GM18526 (cell line): ENCODE results near the gene APC2.

ENCODE experiments used
- POLR2A ChIP-seq: IDR thresholded peaks from 3 replicates; pipeline ENCODE4 v1.6.1; 2011; ENCODE audit not compliant: insufficient read length; ENCODE audit errors: extremely low read depth

Gene APC2, protein sequence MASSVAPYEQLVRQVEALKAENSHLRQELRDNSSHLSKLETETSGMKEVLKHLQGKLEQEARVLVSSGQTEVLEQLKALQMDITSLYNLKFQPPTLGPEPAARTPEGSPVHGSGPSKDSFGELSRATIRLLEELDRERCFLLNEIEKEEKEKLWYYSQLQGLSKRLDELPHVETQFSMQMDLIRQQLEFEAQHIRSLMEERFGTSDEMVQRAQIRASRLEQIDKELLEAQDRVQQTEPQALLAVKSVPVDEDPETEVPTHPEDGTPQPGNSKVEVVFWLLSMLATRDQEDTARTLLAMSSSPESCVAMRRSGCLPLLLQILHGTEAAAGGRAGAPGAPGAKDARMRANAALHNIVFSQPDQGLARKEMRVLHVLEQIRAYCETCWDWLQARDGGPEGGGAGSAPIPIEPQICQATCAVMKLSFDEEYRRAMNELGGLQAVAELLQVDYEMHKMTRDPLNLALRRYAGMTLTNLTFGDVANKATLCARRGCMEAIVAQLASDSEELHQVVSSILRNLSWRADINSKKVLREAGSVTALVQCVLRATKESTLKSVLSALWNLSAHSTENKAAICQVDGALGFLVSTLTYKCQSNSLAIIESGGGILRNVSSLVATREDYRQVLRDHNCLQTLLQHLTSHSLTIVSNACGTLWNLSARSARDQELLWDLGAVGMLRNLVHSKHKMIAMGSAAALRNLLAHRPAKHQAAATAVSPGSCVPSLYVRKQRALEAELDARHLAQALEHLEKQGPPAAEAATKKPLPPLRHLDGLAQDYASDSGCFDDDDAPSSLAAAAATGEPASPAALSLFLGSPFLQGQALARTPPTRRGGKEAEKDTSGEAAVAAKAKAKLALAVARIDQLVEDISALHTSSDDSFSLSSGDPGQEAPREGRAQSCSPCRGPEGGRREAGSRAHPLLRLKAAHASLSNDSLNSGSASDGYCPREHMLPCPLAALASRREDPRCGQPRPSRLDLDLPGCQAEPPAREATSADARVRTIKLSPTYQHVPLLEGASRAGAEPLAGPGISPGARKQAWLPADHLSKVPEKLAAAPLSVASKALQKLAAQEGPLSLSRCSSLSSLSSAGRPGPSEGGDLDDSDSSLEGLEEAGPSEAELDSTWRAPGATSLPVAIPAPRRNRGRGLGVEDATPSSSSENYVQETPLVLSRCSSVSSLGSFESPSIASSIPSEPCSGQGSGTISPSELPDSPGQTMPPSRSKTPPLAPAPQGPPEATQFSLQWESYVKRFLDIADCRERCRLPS (N-terminal part only)

DNA sequence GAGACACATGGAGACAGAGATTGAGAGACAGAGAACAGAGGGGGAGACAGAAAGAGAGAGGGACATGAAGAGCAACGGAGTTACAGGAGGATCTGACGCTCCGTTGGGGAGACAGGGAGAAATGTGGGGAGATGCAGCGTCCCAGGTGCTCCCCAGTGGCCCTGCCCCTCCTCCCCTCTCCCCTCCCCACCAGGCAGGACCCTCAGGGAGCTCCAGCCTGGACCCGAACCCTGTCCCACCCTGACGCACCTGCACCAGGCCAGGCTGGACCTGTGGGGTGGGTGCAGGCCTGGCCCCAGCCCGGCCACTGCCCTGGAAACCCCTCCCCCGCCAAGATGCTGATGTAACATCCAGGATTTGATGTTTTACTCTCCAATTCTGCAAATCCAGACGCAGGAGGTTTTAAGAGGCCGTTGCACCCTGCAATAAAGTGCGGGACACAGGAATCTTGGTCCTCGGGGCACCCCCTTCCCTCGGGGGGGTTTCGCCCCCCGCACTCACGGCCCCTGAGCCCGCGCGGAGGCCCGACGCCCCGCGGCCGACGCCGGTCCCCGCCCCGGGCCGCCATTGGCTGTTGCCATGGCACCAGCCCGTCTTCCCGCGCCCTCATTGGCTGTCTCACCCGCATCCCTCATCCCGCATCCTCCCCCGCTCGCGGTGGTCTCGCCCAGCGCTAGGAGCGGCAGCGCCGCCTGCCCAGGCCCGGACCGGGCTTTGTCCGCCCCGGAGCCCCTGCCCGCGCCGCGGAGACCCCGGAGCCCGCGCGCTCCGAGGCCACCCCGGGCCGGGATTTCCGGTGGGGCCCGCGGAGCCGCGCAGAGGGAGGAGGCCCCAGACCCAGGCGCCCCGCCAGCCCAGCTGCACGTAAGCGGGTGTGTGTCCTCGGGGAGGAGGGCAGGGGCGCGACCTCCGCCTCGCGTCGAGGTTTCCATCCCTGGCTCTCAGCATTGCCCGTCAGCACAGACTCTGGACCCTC is at the start of gene APC2:
Gene APC2 (plus strand): TSS at position 655 of the 976 bp plus-strand sequence. CDS start 2,881 bp downstream, outside the sequence.
- no peak for TF ChIP-seq POLR2A

DNA sequence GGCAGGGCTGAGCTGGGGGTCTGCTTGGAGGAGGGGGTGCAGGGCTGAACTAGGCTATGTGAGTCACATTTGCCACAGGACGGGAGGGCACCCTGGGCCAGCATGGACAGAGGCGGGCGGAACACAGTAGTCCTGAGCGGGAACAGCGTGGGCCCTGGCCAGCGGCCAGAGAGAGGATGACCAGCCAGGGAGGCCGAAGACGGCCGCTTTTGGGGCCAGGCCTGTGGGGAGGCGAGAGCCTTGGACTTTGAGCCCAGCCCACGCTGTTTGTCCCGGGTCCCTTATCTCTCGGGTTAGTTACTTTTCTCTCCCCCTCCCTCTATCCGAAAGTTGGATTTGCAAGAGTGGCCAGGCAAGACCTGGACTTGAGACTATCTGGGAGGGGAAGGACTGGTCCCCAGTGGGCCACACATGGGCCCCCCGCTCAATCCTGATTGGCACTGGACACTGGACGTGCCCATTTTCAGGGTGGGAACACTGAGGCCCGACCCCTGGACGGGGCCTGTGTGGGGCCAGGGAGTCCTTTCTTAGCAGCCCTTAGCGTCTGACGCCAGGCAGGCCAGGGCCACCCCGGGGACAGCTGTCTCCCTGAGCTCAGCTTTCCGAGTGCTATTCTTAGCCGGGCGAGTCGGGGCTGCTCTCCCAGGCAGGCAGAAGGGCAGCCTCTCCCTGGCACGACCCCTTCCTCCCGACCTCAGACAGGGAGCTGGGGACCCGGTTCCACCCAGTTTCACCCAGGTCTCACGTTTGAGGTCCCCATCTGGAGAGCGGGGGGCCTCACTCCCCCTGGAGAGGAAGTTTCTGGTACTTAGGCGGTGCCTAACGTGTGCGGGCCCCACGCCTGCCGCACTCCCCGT is 49.4 kb upstream of the APC2 start:
- TF ChIP-seq POLR2A = no peak

DNA sequence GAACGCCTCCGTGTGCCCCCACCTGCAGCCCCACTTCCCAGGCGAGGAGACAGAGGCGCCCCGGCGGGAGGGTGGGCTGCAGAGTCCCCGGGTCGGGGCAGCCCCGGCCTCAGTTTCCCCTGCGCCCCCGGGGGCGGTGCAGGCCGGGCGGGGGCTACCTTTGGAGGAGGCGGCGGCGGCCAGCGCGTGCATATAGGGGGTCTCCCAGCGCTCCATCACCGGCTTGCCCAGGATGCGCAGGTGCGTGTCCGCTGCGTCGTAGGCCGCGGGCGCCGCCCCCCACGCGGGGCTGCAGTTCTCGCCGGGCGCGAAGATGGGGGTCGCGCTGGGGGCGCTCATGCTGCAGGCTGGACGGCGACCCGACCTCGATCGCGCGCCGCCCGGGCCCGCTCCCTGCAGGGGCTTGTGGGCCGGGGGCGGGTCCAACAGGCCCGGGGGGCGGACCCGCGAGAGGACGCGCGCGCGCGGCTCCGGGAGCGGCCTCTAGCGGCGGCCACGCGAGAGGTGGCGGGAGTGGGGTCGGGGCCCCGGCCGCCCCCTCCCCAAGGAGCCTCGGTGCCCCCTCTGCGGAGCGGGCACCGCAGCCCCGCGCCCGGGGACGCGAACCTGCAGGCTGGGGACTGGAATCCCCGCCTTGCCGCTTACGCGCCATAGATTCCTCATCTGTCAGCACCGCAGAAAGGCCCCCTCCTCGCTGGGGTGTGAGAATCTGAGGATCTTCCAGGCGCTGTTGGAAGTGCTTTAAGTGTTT is 48.6 kb upstream of the APC2 start, which contains the start of gene GAMT:
Gene GAMT (minus strand): TSS at position 405 of the 751 bp plus-strand sequence. CDS start 66 bp downstream, at position 339.
- TF ChIP-seq POLR2A = peak; percentile 53

DNA sequence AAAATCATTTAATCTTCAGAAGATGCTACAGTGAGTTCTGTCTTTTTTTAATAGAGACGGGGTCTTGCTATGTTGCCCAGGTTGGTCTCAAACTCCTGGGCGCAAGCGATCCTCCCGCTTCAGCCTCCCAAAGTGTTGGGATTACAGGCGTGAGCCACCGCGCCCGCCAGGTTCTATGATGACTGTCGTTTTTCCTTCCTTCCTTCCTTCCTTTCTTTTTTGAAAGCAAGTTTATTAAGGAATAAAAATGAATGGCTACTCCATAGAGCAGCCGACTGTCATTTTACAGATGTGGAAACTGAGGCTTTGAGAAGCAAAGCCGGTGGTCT is 48.1 kb upstream of the APC2 start:
- no peak for TF ChIP-seq POLR2A

DNA sequence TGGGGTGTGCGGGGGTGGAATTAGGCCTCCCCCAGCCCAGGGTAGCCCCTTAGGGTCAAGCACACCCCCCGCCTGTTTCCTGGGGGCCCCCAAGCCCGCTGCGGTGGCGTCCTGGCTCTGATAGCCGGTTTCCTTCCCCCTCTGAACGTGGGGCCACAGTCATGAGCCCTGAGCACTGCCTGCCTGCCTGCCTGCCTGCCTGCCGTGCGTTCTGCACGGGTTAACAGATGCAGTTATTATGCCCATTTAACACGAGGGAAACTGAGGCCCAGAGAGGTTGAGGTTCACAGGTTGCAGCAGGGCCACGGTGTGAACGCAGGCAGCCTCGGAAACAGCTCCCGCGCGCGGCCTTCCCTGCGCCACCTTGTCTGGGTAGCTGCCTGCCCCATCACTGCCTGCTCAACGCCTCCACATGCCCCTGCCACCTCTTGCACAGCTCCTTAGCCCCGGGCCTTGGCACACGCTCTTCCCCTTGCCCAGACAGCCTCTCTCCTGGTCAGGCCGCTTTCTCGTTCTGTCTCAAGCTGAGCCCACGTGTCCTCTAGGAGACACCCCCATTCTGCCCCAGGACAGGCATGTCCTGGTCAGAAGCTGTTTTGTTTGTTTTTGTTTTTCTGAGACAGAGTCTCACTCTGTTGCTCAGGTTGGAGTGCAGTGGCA is 47.4 kb upstream of the APC2 start:
- no peak for TF ChIP-seq POLR2A

DNA sequence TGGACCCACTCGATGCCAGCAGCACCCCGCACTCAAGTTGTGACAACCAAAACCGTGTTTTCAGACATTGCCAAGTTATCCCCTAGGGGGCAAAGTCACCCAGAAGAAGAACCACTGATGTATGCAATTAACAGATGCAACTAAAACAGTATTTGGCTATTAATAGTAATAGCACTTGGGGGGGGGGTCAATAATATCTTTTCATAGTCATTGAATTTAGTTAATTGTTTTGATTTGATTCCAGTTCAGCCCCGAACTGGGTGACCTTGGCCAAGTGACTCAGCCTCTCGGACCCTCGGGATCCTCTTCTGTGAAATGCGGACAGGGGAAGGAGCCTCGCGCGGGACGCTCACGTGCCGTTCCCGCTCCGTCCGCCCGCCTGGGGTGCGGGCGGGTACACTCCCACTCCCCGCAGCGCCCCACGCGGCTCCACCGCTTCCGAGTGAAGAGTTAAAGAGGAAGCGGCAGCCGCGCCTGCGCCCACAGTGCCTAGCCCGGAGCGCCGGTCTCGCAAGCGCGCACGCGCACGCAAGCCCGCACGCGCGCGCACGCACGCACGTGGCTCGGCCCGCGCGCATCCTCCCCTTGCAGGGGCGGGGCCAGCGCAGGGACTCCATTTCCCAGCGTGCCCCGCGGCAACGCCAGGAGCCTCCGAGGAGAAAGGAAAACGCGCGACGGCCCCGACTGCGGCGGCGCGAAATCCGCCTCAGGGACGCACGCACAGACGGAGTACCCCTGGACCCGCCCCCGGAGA is 43.0 kb upstream of the APC2 start:
- TF ChIP-seq POLR2A = peak; percentile 65

DNA sequence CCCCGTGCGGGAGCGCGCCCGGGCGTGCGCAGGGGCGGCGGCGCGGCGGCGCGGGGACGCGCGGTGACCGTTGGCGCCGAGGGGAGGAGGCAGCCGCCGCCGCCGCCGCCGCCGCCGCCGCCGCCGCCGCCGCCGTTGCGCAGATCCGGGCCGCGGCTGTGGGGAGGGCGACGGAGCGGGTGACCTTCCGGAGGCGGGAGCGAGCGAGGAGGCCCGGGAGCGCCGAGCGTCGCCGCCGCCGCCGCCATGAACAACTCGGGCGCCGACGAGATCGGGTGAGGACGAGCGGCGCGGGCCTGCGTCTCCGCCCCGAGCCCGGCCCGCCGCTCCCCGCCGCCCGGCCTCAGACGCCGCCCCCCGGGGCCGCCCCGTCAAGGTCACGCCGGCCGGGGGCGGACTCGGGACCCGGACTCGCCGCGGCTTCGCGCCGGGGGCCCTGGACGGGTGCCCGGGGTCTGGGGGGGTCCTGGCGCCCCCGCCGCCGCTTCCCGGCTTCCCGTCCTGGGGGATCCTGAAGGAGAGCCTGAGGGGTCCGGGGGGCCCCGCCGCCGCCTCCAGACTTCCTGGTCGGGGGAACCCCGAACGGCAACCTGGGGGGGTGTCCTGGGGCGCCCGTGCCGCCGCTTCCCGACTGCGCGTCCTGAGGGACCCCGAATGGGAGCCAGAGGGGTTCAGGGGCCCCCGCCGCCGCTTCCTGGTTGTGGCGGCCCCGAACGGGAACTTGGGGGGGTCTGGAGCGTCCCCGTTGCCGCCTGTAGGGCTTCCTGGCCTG is 42.2 kb upstream of the APC2 start, which contains the start of gene DAZAP1:
Gene DAZAP1 (plus strand): TSS at position 59 of the 772 bp plus-strand sequence. CDS start 188 bp downstream, at position 247.
- TF ChIP-seq POLR2A = peak; percentile 13

DNA sequence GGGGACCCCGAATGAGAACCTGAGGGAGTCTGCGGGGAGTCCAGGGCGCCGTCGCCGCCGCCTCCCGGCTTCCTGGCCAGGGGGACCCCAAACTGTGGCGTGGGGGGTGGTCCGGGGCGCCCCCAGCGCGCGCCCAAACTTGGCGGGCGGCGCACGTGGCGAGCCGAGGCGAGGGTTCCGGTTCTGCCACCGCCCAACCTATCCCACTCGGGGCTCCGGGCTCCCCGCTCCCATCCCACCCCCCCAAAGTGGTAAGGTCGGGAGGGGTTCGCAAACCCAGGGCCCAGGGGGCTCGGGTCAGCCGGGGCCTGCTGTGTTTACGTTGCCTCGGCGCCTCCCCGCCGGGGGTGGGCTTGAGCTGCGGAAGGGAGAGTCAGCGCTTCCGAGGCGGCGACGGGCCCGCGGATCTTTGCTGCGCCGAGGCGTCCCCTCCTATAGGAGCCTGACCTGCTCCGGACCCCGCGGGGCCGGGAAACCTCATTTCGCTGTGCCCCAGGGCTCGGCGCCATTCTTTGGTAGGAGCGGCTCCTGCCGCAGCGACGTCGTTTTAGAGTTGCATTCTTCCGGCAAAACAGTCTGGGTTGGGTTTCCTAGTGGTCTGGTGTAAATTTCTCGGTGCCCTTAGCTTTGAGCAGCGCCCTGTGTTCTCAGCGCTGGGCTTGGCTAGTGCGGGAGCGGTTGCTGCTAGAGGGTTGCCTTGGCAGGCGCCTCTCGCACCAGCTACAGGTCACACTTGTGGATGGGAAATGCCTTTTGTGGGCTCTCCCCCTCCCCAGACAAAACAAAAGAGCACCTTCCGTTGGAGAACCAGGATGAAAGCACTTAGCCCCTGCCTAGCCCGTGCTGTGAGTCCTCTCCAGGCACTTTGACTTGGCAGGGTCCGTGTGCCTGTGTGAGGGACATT is 41.4 kb upstream of the APC2 start:
- no peak for TF ChIP-seq POLR2A

DNA sequence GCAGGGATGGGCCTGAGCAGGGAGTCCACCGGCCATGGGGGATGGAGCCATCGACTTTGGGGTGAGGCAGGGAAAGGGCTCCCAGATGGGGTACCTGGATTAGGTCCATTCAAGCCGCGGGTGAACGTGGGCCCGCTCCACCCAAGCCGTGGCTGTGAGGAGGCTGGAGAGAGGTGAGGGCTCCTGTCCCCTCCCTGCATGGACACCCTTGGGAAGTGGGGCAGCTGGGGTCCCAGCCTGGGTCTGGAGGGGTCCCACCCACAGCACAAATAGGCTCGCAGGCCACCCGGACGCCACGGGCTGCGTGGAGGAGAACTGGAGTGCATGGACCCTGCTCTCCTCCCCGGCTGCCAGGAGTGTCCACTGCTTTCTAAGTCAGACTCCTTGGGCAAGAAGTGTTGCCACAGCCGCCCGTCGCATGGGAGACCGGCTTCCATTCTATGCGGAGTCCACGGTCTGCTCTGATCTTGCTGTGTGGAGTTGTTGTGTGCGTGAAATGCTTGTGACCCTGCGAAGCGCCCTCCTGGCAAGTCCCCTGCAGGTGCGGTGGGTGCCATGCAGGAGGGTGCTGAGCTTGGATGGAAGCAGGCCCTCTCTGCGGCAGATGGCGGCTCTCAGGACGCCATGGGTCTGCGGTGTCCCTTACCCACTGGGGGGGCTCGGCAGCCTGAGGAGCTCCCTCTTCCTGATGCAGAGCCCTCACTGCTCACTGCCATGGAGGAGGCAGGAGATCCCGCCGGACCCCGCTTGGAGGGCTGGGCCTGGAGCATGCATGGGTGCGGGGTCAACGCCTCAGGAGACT is 40.5 kb upstream of the APC2 start:
- no peak for TF ChIP-seq POLR2A
